GM21619 (cell line): ENCODE results near the gene HOMER1.

Experiments
- ATAC-seq: cut with Tn5 transposase; IDR thresholded peaks from one replicate; pipeline ENCODE4 v1.9.1; 2021; ENCODE audit not compliant: unreplicated experiment

Gene HOMER1

DNA sequence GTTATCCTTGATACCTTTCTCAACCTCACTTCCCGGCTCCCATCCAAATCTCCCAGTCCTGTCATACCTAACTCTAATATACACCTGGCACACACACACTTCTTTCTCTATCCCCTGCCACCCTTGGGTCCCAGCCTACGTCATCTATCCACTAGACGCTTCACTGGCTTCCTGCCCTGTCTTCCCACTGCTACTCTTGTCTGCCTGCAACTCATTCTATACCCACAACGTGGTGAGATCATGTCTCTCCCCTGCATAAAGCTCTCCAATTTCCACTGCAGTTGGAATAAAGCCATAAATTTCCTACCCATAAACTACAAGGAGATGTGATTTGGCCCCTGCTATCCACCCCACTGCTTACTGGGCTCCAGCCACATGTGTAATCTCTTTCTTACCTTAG is 184.5 kb downstream of the HOMER1 start:
- no peak for ATAC-seq
